GM23338 (cell line): ENCODE data around the gene ARHGAP9. TPM values are rescaled to one million over a fixed set of nuclear protein-coding genes. Genes with fewer than 3 reads are reported as not detected.

Experiments used
- CTCF ChIP-seq, 2 experiments: fragments of 200-600 bp in 1 of 2; sonication (generic) in 1 of 2; conservative IDR thresholded peaks; 2 replicates each; pipeline versions ENCODE4 v1.5.1 to v1.6.1; 2016 to 2017; ENCODE audit warnings: antibody characterized with exemption in 2 of 2, low read depth in 2 of 2, mild to moderate bottlenecking in 2 of 2, moderate library complexity in 1 of 2
- ETS1 ChIP-seq: IDR thresholded peaks from 2 replicates; pipeline ENCODE4 v1.6.1; 2016; ENCODE audit warnings: antibody characterized with exemption
- EZH2 ChIP-seq: fragments of 200-600 bp; sonication (generic); IDR thresholded peaks from one replicate; pipeline ENCODE4 v1.8.0; 2017; ENCODE audit warnings: antibody characterized with exemption, mild to moderate bottlenecking, low read depth; ENCODE audit not compliant: unreplicated experiment
- EZH2phosphoT487 ChIP-seq: fragments of 200-600 bp; sonication (generic); IDR thresholded peaks from one replicate; pipeline ENCODE4 v1.8.1; 2018; ENCODE audit warnings: antibody characterized with exemption; ENCODE audit not compliant: unreplicated experiment
- JUNB ChIP-seq: IDR thresholded peaks from one replicate; pipeline ENCODE4 v1.6.1; 2016; ENCODE audit warnings: antibody characterized with exemption; ENCODE audit not compliant: unreplicated experiment
- NANOG ChIP-seq: IDR thresholded peaks from 2 replicates; pipeline ENCODE4 v1.6.1; 2016; ENCODE audit warnings: antibody characterized with exemption, borderline replicate concordance
- POLR2AphosphoS5 ChIP-seq: IDR thresholded peaks from 2 replicates; pipeline ENCODE4 v1.6.1; 2016; ENCODE audit warnings: antibody characterized with exemption, low read depth
- REST ChIP-seq: IDR thresholded peaks from one replicate; pipeline ENCODE4 v1.6.1; 2018; ENCODE audit warnings: antibody characterized with exemption; ENCODE audit not compliant: unreplicated experiment
- ZNF114 ChIP-seq: fragments of 250-450 bp; sonication (Bioruptor Pico); IDR thresholded peaks from 2 replicates; pipeline ENCODE4 v1.5.0; 2020; ENCODE audit warnings: mild to moderate bottlenecking, moderate library complexity
- ZNF331 ChIP-seq: fragments of 250-450 bp; sonication (Bioruptor Pico); IDR thresholded peaks from 2 replicates; pipeline ENCODE4 v1.5.0; 2020; ENCODE audit warnings: low read depth, mild to moderate bottlenecking, moderate library complexity
- ZNF462 ChIP-seq: fragments of 250-450 bp; sonication (Bioruptor Pico); IDR thresholded peaks from 2 replicates; pipeline ENCODE4 v1.5.0; 2020; ENCODE audit warnings: mild to moderate bottlenecking, moderate library complexity
- polyA plus RNA-seq: library from polyadenylated mRNA; unstranded; fragments of >200 nt; fragmentation: Nextera tagmentation; extraction: Ambion mirVana; gene quantifications from 2 replicates; pipeline ENCODE4 v1.2.1, GENCODE V29; 2016
- total RNA-seq: library from RNA; depleted of rRNA; stranded (reverse); fragments of >200 nt; shearing (Covaris generic); gene quantifications from 2 replicates; pipeline ENCODE4 v1.2.3, GENCODE V29; 2014

Gene ARHGAP9
- total and polyA plus RNA-seq, 2 experiments from 2014 or later, result 4.5 to 7.1 TPM

- TF ChIP-seq ZNF462 (CRISPR knock-in tag), result no peak
- no peak for TF ChIP-seq EZH2phosphoT487
- no peak for TF ChIP-seq ZNF331 (CRISPR knock-in tag)
- no peak for TF ChIP-seq REST
- no peak for TF ChIP-seq ETS1
- no peak for TF ChIP-seq POLR2AphosphoS5
- TF ChIP-seq EZH2, result no peak
- no peak for TF ChIP-seq CTCF (conservative IDR thresholded peaks at IDR 0.05; ENCODE audit: low read depth in 2 of 2)
- no peak for TF ChIP-seq NANOG
- no peak for TF ChIP-seq JUNB
- TF ChIP-seq ZNF114 (CRISPR knock-in tag), result no peak
Observed at GRCh38 chr12:57485695-57486094, 6.0 kb upstream of the ARHGAP9 start (continued).
